Stimulated activated CD8-positive, alpha-beta memory T cell treated with anti-CD3 and anti-CD28 coated beads, Interleukin-4, amount 100 ng/mL, for 48 hours (primary cell): ENCODE results near the gene RIPK4.

Experiments used
- DNase-seq: peaks from one replicate; pipeline ENCODE4 v3.0.0-alpha.2; 2020

Gene RIPK4

GRCh38 chr21:41766883-41767605 lies at the start of gene RIPK4:
Gene RIPK4, minus strand, starts transcription at chr21:41767052. Its CDS starts 11 bp downstream, at chr21:41767041.
- DNase-seq, result peak; percentile 79

- no peak for DNase-seq
Observed at GRCh38 chr21:41815652-41816582, 49.1 kb upstream of the RIPK4 start.

GRCh38 chr21:41813226-41813625 lies 46.4 kb upstream of the RIPK4 start:
- no peak for DNase-seq

GRCh38 chr21:41812679-41813078 lies 45.8 kb upstream of the RIPK4 start:
- no peak for DNase-seq

- DNase-seq, result no peak
Observed at GRCh38 chr21:41810597-41810932, 43.7 kb upstream of the RIPK4 start.

GRCh38 chr21:41809891-41810596 lies 43.2 kb upstream of the RIPK4 start:
- no peak for DNase-seq

- no peak for DNase-seq
Observed at GRCh38 chr21:41808846-41809245, 42.0 kb upstream of the RIPK4 start.

- DNase-seq, result no peak
Observed at GRCh38 chr21:41808094-41808493, 41.2 kb upstream of the RIPK4 start.

GRCh38 chr21:41806773-41807172 lies 39.9 kb upstream of the RIPK4 start:
- DNase-seq, result no peak

- DNase-seq, result no peak
Observed at GRCh38 chr21:41805643-41806042, 38.8 kb upstream of the RIPK4 start.

- no peak for DNase-seq
Observed at GRCh38 chr21:41805038-41805437, 38.2 kb upstream of the RIPK4 start.

GRCh38 chr21:41804381-41804780 lies 37.5 kb upstream of the RIPK4 start:
- no peak for DNase-seq

GRCh38 chr21:41803316-41803715 lies 36.5 kb upstream of the RIPK4 start:
- no peak for DNase-seq

- DNase-seq, result no peak
Observed at GRCh38 chr21:41802684-41803083, 35.8 kb upstream of the RIPK4 start.

GRCh38 chr21:41802198-41802584 lies 35.3 kb upstream of the RIPK4 start:
- DNase-seq, result no peak

GRCh38 chr21:41801321-41802197 lies 34.7 kb upstream of the RIPK4 start:
- no peak for DNase-seq

- no peak for DNase-seq
Observed at GRCh38 chr21:41800425-41801320, 33.8 kb upstream of the RIPK4 start.

GRCh38 chr21:41799763-41800162 lies 32.9 kb upstream of the RIPK4 start:
- DNase-seq, result no peak

- DNase-seq, result no peak
Observed at GRCh38 chr21:41798326-41798725, 31.5 kb upstream of the RIPK4 start.

GRCh38 chr21:41796476-41797080 lies 29.7 kb upstream of the RIPK4 start:
- no peak for DNase-seq

GRCh38 chr21:41795726-41796125 lies 28.9 kb upstream of the RIPK4 start:
- no peak for DNase-seq
